HepG2 (cell line): Measurements from ENCODE around the gene PTPN3. TPM values are rescaled to one million over a fixed set of nuclear protein-coding genes. Genes with fewer than 3 reads are reported as not detected.
A peak's percentile ranks its signal among the peaks of the same experiment; 100 is the strongest.

Experiments
- BCL6 ChIP-seq: IDR thresholded peaks from 2 replicates; pipeline ENCODE4 v1.6.1; 2016; ENCODE audit warnings: missing genetic modification reagents, missing compliant biosample characterization
- ELF3 ChIP-seq: IDR thresholded peaks from 2 replicates; pipeline ENCODE4 v1.6.1; 2016; ENCODE audit warnings: missing genetic modification reagents, missing compliant biosample characterization
- ETV5 ChIP-seq: IDR thresholded peaks from 2 replicates; pipeline ENCODE4 v1.6.1; 2018; ENCODE audit warnings: missing biosample characterization, missing genetic modification reagents, inconsistent platforms, borderline replicate concordance
- HNRNPK ChIP-seq: fragments of 200-400 bp; formaldehyde crosslinking; IDR thresholded peaks from 2 replicates; pipeline ENCODE4 v1.6.1; 2018; ENCODE audit warnings: low read length, low read depth, moderate library complexity, mild to moderate bottlenecking; ENCODE audit not compliant: poor library complexity, severe bottlenecking
- IKZF4 ChIP-seq: sonication (generic); formaldehyde crosslinking; IDR thresholded peaks from 2 replicates; pipeline ENCODE4 v1.5.1; 2020; ENCODE audit warnings: borderline replicate concordance, mild to moderate bottlenecking, low read depth, missing genetic modification reagents; ENCODE audit errors: not compliant biosample characterization
- IRX3 ChIP-seq: sonication (generic); formaldehyde crosslinking; IDR thresholded peaks from 2 replicates; pipeline ENCODE4 v1.8.1; 2023; ENCODE audit warnings: mild to moderate bottlenecking, low read depth, missing genetic modification reagents, borderline replicate concordance
- LCORL ChIP-seq, 2 experiments: fragments of 450-650 bp in 1 of 2; sonication (generic) in 1 of 2; formaldehyde crosslinking in 1 of 2; IDR thresholded peaks; 2 replicates each; pipeline versions ENCODE4 v1.5.0 to v1.6.1; 2017 to 2020; ENCODE audit warnings: antibody characterized with exemption in 1 of 2, missing genetic modification reagents in 1 of 2
- MAFG ChIP-seq: sonication (generic); formaldehyde crosslinking; IDR thresholded peaks from 2 replicates; pipeline ENCODE4 v1.5.1; 2020; ENCODE audit warnings: mild to moderate bottlenecking, missing genetic modification reagents
- MATR3 ChIP-seq: sonication (generic); formaldehyde crosslinking; IDR thresholded peaks from 2 replicates; pipeline ENCODE4 v1.4.0; 2020; ENCODE audit warnings: missing genetic modification reagents
- POGZ ChIP-seq: sonication (generic); formaldehyde crosslinking; IDR thresholded peaks from 2 replicates; pipeline ENCODE4 v1.4.0; 2020; ENCODE audit warnings: mild to moderate bottlenecking, missing genetic modification reagents
- PPARG ChIP-seq: conservative IDR thresholded peaks from 2 replicates; pipeline ENCODE4 v1.6.1; 2016; ENCODE audit warnings: missing biosample characterization, missing genetic modification reagents
- RARA ChIP-seq: IDR thresholded peaks from 2 replicates; pipeline ENCODE4 v1.6.1; 2016; ENCODE audit warnings: missing genetic modification reagents, missing compliant biosample characterization
- SP140L ChIP-seq: sonication (generic); formaldehyde crosslinking; IDR thresholded peaks from 2 replicates; pipeline ENCODE4 v1.4.0; 2020; ENCODE audit warnings: missing genetic modification reagents, borderline replicate concordance
- ZNF350 ChIP-seq: sonication (generic); formaldehyde crosslinking; IDR thresholded peaks from 2 replicates; pipeline ENCODE4 v1.4.0; 2020; ENCODE audit warnings: mild to moderate bottlenecking, low read depth, missing genetic modification reagents, borderline replicate concordance
- ZNF441 ChIP-seq: sonication (generic); formaldehyde crosslinking; IDR thresholded peaks from 2 replicates; pipeline ENCODE4 v1.7.0; 2021; ENCODE audit warnings: missing genetic modification reagents, borderline replicate concordance
- ZNF644 ChIP-seq: IDR thresholded peaks from 2 replicates; pipeline ENCODE4 v1.6.1; 2016; ENCODE audit warnings: low read depth
- ZNF768 ChIP-seq: sonication (generic); formaldehyde crosslinking; IDR thresholded peaks from 2 replicates; pipeline ENCODE4 v1.4.0; 2020; ENCODE audit warnings: missing genetic modification reagents
- ZNF879 ChIP-seq: sonication (generic); formaldehyde crosslinking; IDR thresholded peaks from 2 replicates; pipeline ENCODE4 v1.8.1; 2023; ENCODE audit warnings: missing genetic modification reagents
- polyA plus RNA-seq, 8 experiments: library from polyadenylated mRNA; depleted of rRNA in 3 of 8; stranded (reverse) in 7 of 8; unstranded in 1 of 8; fragments of >200 nt; fragmentation: Illumina TruSeq in 4 of 8; extraction: Trizol in 4 of 8; gene quantifications; 2 replicates each; pipeline versions ENCODE4 v1.2.1 to v1.2.3, GENCODE V29; 2011 to 2016; ENCODE audit warnings: low read depth in 4 of 8, missing spikeins in 1 of 8, mixed read lengths in 1 of 8; ENCODE audit not compliant: insufficient read depth in 1 of 8
- total RNA-seq, 5 experiments: library from RNA; depleted of rRNA; stranded (reverse); fragments of >200 nt; fragmentation: Illumina TruSeq; extraction: Trizol; gene quantifications; 2 replicates each; pipeline ENCODE4 v1.2.3, GENCODE V29; 2016; ENCODE audit warnings: low read depth in 1 of 5
- TF ChIP-seq, protein P1 (sequence below): sonication (generic); formaldehyde crosslinking; IDR thresholded peaks from 2 replicates; pipeline ENCODE4 v1.4.0; 2020; ENCODE audit warnings: missing genetic modification reagents
- TF ChIP-seq, protein P2 (sequence below): sonication (generic); formaldehyde crosslinking; IDR thresholded peaks from 2 replicates; pipeline ENCODE4 v1.4.0; 2020; ENCODE audit warnings: missing genetic modification reagents
- TF ChIP-seq, protein P3 (sequence below): sonication (generic); formaldehyde crosslinking; IDR thresholded peaks from 2 replicates; pipeline ENCODE4 v1.4.0; 2020; ENCODE audit warnings: missing genetic modification reagents
- TF ChIP-seq, protein P4 (sequence below): sonication (generic); formaldehyde crosslinking; IDR thresholded peaks from 2 replicates; pipeline ENCODE4 v1.4.0; 2020; ENCODE audit warnings: missing genetic modification reagents
- TF ChIP-seq, protein P5 (sequence below): sonication (generic); formaldehyde crosslinking; IDR thresholded peaks from 2 replicates; pipeline ENCODE4 v1.4.0; 2020; ENCODE audit warnings: missing genetic modification reagents

Gene PTPN3
- total and polyA plus RNA-seq, 2 of the 13 experiments (the other 11 are each of a cell fraction or from before 2014, with no cell fraction given) = 5.6 to 20.5 TPM

DNA sequence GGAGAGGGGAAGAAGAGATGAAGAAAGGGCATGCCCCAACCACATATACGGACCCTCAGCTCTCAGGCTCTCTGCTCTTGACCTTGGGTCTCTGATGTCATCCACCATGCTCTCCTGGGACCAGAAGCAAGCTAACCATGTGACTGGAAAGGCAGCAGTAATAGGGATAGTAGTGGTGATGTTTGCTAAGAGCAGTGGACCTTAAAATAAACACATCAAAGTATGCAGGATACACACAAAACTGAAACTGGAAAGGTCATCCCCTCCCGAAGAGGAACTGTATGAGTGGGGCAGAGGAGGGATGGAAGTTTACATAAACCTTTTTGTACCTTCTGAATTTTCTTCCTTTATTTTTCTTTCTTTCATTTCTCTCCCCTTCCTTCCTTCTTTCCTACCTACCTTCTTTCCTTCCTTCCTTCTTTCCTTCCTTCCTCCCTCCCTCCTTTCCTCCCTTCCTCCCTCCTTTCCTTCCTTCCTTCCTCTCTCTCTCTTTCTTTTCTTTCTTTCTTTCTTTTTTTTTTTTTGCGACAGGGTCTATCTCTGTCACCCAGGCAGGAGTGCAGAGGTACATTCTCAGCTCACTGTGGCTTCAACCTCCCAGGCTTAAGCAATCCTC is 8.1 kb upstream of the PTPN3 start (continued):
- TF ChIP-seq, protein P1, sequence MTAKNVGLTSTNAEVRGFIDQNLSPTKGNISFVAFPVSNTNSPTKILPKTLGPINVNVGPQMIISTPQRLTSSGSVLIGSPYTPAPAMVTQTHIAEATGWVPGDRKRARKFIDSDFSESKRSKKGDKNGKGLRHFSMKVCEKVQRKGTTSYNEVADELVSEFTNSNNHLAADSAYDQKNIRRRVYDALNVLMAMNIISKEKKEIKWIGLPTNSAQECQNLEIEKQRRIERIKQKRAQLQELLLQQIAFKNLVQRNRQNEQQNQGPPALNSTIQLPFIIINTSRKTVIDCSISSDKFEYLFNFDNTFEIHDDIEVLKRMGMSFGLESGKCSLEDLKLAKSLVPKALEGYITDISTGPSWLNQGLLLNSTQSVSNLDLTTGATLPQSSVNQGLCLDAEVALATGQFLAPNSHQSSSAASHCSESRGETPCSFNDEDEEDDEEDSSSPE (CRISPR knock-in tag) = 0 out of 2 replicates have a peak, but pooled peaks have one; percentile 31
- TF ChIP-seq RARA (CRISPR knock-in tag) (peak; percentile 82), ZNF350 (CRISPR knock-in tag) (no peak), ZNF644 (CRISPR knock-in tag) (0 out of 2 replicates have a peak, but pooled peaks have one; percentile 63), ETV5 (CRISPR knock-in tag) (peak; percentile 39; the same call in 1 of the 2 replicates), ZNF768 (CRISPR knock-in tag) (no peak), ZNF441 (CRISPR knock-in tag) (no peak), MATR3 (CRISPR knock-in tag) (no peak), PPARG (CRISPR knock-in tag) (0 out of 2 replicates have a peak, but pooled peaks have one; percentile 18), ELF3 (CRISPR knock-in tag) (peak; percentile 60), HNRNPK (peak; percentile 88), POGZ (peak; percentile 68), BCL6 (CRISPR knock-in tag) (peak; percentile 73), SP140L (CRISPR knock-in tag) (no peak), IRX3 (CRISPR knock-in tag) (no peak), ZNF879 (no peak), LCORL (IDR thresholded peaks at IDR 0.05) (no peak), LCORL (CRISPR knock-in tag; IDR thresholded peaks at IDR 0.05) (peak; percentile 86), MAFG (CRISPR knock-in tag) (no peak), IKZF4 (CRISPR knock-in tag) (no peak)
- TF ChIP-seq, protein P2, sequence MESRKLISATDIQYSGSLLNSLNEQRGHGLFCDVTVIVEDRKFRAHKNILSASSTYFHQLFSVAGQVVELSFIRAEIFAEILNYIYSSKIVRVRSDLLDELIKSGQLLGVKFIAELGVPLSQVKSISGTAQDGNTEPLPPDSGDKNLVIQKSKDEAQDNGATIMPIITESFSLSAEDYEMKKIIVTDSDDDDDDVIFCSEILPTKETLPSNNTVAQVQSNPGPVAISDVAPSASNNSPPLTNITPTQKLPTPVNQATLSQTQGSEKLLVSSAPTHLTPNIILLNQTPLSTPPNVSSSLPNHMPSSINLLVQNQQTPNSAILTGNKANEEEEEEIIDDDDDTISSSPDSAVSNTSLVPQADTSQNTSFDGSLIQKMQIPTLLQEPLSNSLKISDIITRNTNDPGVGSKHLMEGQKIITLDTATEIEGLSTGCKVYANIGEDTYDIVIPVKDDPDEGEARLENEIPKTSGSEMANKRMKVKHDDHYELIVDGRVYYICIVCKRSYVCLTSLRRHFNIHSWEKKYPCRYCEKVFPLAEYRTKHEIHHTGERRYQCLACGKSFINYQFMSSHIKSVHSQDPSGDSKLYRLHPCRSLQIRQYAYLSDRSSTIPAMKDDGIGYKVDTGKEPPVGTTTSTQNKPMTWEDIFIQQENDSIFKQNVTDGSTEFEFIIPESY (CRISPR knock-in tag) = no peak
- TF ChIP-seq, protein P3, sequence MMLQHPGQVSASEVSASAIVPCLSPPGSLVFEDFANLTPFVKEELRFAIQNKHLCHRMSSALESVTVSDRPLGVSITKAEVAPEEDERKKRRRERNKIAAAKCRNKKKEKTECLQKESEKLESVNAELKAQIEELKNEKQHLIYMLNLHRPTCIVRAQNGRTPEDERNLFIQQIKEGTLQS (CRISPR knock-in tag) = peak; percentile 56
- TF ChIP-seq, protein P4, sequence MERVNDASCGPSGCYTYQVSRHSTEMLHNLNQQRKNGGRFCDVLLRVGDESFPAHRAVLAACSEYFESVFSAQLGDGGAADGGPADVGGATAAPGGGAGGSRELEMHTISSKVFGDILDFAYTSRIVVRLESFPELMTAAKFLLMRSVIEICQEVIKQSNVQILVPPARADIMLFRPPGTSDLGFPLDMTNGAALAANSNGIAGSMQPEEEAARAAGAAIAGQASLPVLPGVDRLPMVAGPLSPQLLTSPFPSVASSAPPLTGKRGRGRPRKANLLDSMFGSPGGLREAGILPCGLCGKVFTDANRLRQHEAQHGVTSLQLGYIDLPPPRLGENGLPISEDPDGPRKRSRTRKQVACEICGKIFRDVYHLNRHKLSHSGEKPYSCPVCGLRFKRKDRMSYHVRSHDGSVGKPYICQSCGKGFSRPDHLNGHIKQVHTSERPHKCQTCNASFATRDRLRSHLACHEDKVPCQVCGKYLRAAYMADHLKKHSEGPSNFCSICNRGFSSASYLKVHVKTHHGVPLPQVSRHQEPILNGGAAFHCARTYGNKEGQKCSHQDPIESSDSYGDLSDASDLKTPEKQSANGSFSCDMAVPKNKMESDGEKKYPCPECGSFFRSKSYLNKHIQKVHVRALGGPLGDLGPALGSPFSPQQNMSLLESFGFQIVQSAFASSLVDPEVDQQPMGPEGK = peak; percentile 55; the same call in 1 of the 2 replicates
- TF ChIP-seq, protein P5, sequence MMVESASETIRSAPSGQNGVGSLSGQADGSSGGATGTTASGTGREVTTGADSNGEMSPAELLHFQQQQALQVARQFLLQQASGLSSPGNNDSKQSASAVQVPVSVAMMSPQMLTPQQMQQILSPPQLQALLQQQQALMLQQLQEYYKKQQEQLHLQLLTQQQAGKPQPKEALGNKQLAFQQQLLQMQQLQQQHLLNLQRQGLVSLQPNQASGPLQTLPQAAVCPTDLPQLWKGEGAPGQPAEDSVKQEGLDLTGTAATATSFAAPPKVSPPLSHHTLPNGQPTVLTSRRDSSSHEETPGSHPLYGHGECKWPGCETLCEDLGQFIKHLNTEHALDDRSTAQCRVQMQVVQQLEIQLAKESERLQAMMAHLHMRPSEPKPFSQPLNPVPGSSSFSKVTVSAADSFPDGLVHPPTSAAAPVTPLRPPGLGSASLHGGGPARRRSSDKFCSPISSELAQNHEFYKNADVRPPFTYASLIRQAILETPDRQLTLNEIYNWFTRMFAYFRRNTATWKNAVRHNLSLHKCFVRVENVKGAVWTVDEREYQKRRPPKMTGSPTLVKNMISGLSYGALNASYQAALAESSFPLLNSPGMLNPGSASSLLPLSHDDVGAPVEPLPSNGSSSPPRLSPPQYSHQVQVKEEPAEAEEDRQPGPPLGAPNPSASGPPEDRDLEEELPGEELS = peak; percentile 77
